Stimulated activated CD4-positive, alpha-beta T cell treated with anti-CD3 and anti-CD28 coated beads, Interleukin-12 subunit alpha, Interleukin-12 subunit beta, amount 100 ng/mL, for 24 hours (primary cell): Measurements from ENCODE around the gene PRKCE.

ENCODE experiments used
- DNase-seq, 2 experiments: peaks; one replicate each; pipeline ENCODE4 v3.0.0-alpha.2; 2020; ENCODE audit warnings: low read depth in 2 of 2

The PRKCE gene

GRCh38 chr2:46012618-46013240, 361.3 kb downstream of the PRKCE start:
- no peak for DNase-seq

- DNase-seq = no peak
Observed at GRCh38 chr2:46013726-46014125, 362.3 kb downstream of the PRKCE start.

GRCh38 chr2:46014911-46015654, 363.6 kb downstream of the PRKCE start:
- DNase-seq = no peak

- DNase-seq = no peak
Observed at GRCh38 chr2:46015671-46016070, 364.2 kb downstream of the PRKCE start.

GRCh38 chr2:46016091-46016490, 364.6 kb downstream of the PRKCE start:
- no peak for DNase-seq

GRCh38 chr2:46018773-46019591, 367.5 kb downstream of the PRKCE start:
- no peak for DNase-seq

- no peak for DNase-seq
Observed at GRCh38 chr2:46020416-46020815, 368.9 kb downstream of the PRKCE start.

GRCh38 chr2:46023165-46023854, 371.8 kb downstream of the PRKCE start:
- DNase-seq = no peak

GRCh38 chr2:46024146-46024779, 372.8 kb downstream of the PRKCE start:
- DNase-seq = no peak

- DNase-seq = no peak
Observed at GRCh38 chr2:46025081-46025480, 373.6 kb downstream of the PRKCE start.

- no peak for DNase-seq
Observed at GRCh38 chr2:46025676-46026075, 374.2 kb downstream of the PRKCE start.

GRCh38 chr2:46026431-46026830, 375.0 kb downstream of the PRKCE start:
- DNase-seq = no peak

- no peak for DNase-seq
Observed at GRCh38 chr2:46029332-46029811, 377.9 kb downstream of the PRKCE start.

- no peak for DNase-seq
Observed at GRCh38 chr2:46030330-46030729, 378.9 kb downstream of the PRKCE start.

GRCh38 chr2:46032161-46032813, 380.8 kb downstream of the PRKCE start:
- no peak for DNase-seq

- DNase-seq = peak in 1 of 2 experiments; percentile 8
Observed at GRCh38 chr2:46032996-46033395, 381.5 kb downstream of the PRKCE start.

GRCh38 chr2:46034535-46034934, 383.1 kb downstream of the PRKCE start:
- DNase-seq = no peak

GRCh38 chr2:46036929-46037328, 385.5 kb downstream of the PRKCE start:
- no peak for DNase-seq

GRCh38 chr2:46039543-46040303, 388.2 kb downstream of the PRKCE start:
- no peak for DNase-seq

GRCh38 chr2:46040563-46041155, 389.2 kb downstream of the PRKCE start:
- DNase-seq = no peak
